OCI-LY1 (cell line): ENCODE data around the gene ZNF431.

Experiments used
- H2AFZ ChIP-seq: fragments of 200-600 bp; sonication (generic), shearing (Covaris generic); 2 replicates; pipeline ENCODE4 v1.6.0; 2014; ENCODE audit warnings: antibody characterized with exemption, mild to moderate bottlenecking, low read length
- H3F3A ChIP-seq: fragments of 200-600 bp; sonication (generic), shearing (Covaris generic); 2 replicates; pipeline ENCODE4 v1.6.0; 2014; ENCODE audit warnings: mild to moderate bottlenecking, antibody characterized with exemption, low read length, moderate library complexity; ENCODE audit not compliant: insufficient read depth
- H3K27ac ChIP-seq: fragments of 200-600 bp; sonication (generic); 2 replicates; pipeline ENCODE4 v1.5.1; 2014; ENCODE audit warnings: low read length, mixed run types, mild to moderate bottlenecking, low read depth; ENCODE audit not compliant: poor library complexity, severe bottlenecking
- H3K27me3 ChIP-seq: fragments of 200-600 bp; sonication (generic); 2 replicates; pipeline ENCODE4 v1.6.0; 2014; ENCODE audit warnings: antibody characterized with exemption, mild to moderate bottlenecking, low read length, moderate library complexity; ENCODE audit not compliant: insufficient read depth
- H3K36me3 ChIP-seq: fragments of 200-600 bp; sonication (generic); 2 replicates; pipeline ENCODE4 v1.6.1; 2014; ENCODE audit warnings: mild to moderate bottlenecking, antibody characterized with exemption, low read length, moderate library complexity, mixed read lengths; ENCODE audit not compliant: insufficient read depth
- H3K4me1 ChIP-seq: fragments of 200-600 bp; sonication (generic); 2 replicates; pipeline ENCODE4 v1.5.1; 2014; ENCODE audit warnings: mild to moderate bottlenecking, low read length, moderate library complexity; ENCODE audit not compliant: insufficient read depth, severe bottlenecking
- H3K4me2 ChIP-seq: fragments of 200-600 bp; sonication (generic), shearing (Covaris generic); 2 replicates; pipeline ENCODE4 v1.6.1; 2014; ENCODE audit warnings: low read length
- H3K4me3 ChIP-seq: fragments of 200-600 bp; sonication (generic); 2 replicates; pipeline ENCODE4 v1.5.1; 2014; ENCODE audit warnings: low read length, low read depth, mild to moderate bottlenecking, mixed read lengths; ENCODE audit not compliant: poor library complexity, severe bottlenecking
- H3K79me2 ChIP-seq: fragments of 200-600 bp; shearing (Covaris generic); 2 replicates; pipeline ENCODE4 v1.6.1; 2016; ENCODE audit warnings: mixed run types, low read length, mixed read lengths; ENCODE audit not compliant: insufficient read depth
- H3K9ac ChIP-seq: fragments of 200-600 bp; sonication (generic), shearing (Covaris generic); 2 replicates; pipeline ENCODE4 v1.6.1; 2014; ENCODE audit warnings: mild to moderate bottlenecking, low read length, mixed read lengths
- H3K9me2 ChIP-seq: fragments of 200-600 bp; sonication (generic), shearing (Covaris generic); 2 replicates; pipeline ENCODE4 v1.6.1; 2014; ENCODE audit warnings: low read depth, mild to moderate bottlenecking, low read length, mixed read lengths
- H3K9me3 ChIP-seq: fragments of 200-600 bp; shearing (Covaris generic); 2 replicates; pipeline ENCODE4 v1.6.1; 2014; ENCODE audit warnings: low read length, mixed read lengths
- H4K20me1 ChIP-seq: fragments of 200-600 bp; sonication (generic), shearing (Covaris generic); 2 replicates; pipeline ENCODE4 v1.6.0; 2016; ENCODE audit warnings: mild to moderate bottlenecking, low read length; ENCODE audit not compliant: insufficient read depth
- CTCF ChIP-seq: fragments of 200-600 bp; sonication (generic), shearing (Covaris generic); IDR thresholded peaks from 2 replicates; pipeline ENCODE4 v1.5.1; 2017; ENCODE audit warnings: mild to moderate bottlenecking, antibody characterized with exemption, low read length, moderate library complexity, mixed read lengths
- EZH2 ChIP-seq: fragments of 200-600 bp; sonication (generic), shearing (Covaris generic); IDR thresholded peaks from 2 replicates; pipeline ENCODE4 v1.8.0; 2017; ENCODE audit warnings: borderline replicate concordance, mixed run types, mild to moderate bottlenecking, antibody characterized with exemption, low read length, moderate library complexity, mixed read lengths

ZNF431 gene

GRCh38 chr19:21143428-21143827 lies 1.6 kb downstream of the ZNF431 start:
- Histone ChIP-seq H3F3A (no peaks in the 10 kb centered on the region), H3K27me3 (no peaks in the 10 kb centered on the region), H3K36me3 (peaks cover 53% of the 10 kb centered on the region), H3K4me3 (peak overlapping the region; percentile 87), H3K4me1 (peaks cover 11% of the 10 kb centered on the region), H2AFZ (no peak overlapping the region), H3K4me2 (peak overlapping the region; percentile 81; the same call in 1 of the 2 replicates), H4K20me1 (no peaks in the 10 kb centered on the region), H3K9me2 (no peaks in the 10 kb centered on the region), H3K79me2 (peaks cover 12% of the 10 kb centered on the region), H3K9ac (no peak overlapping the region), H3K9me3 (peaks cover 14% of the 10 kb centered on the region), H3K27ac (no peak overlapping the region)
- TF ChIP-seq CTCF (no peak), EZH2 (no peak)

- H3K4me3 ChIP-seq, result no peak overlapping the region
- no peak overlapping the region for H3K9ac ChIP-seq
- H3K27me3 ChIP-seq, result no peaks in the 10 kb centered on the region
- H2AFZ ChIP-seq, result no peak overlapping the region
- H4K20me1 ChIP-seq, result no peaks in the 10 kb centered on the region
- peaks cover 12% of the 10 kb centered on the region for H3K79me2 ChIP-seq
- TF ChIP-seq EZH2 (no peak), CTCF (no peak)
- H3F3A ChIP-seq, result no peaks in the 10 kb centered on the region
- H3K9me2 ChIP-seq, result no peaks in the 10 kb centered on the region
- H3K36me3 ChIP-seq, result peaks cover 58% of the 10 kb centered on the region
- peaks cover 11% of the 10 kb centered on the region for H3K4me1 ChIP-seq
- no peak overlapping the region for H3K4me2 ChIP-seq
- peaks cover 14% of the 10 kb centered on the region for H3K9me3 ChIP-seq
- H3K27ac ChIP-seq, result no peak overlapping the region
Measured at GRCh38 chr19:21143854-21144253, 2.0 kb downstream of the ZNF431 start.

GRCh38 chr19:21147540-21147939 lies 5.7 kb downstream of the ZNF431 start:
- Histone ChIP-seq H3K4me3 (no peak overlapping the region), H3K79me2 (peaks cover 9% of the 10 kb centered on the region), H2AFZ (no peak overlapping the region), H3F3A (no peaks in the 10 kb centered on the region), H3K36me3 (peaks cover 94% of the 10 kb centered on the region), H3K9ac (no peak overlapping the region), H3K4me2 (no peak overlapping the region), H3K27ac (no peak overlapping the region), H3K9me3 (peaks cover 16% of the 10 kb centered on the region), H3K4me1 (peaks cover 9% of the 10 kb centered on the region), H3K9me2 (no peaks in the 10 kb centered on the region), H4K20me1 (no peaks in the 10 kb centered on the region), H3K27me3 (no peaks in the 10 kb centered on the region)
- TF ChIP-seq CTCF, result no peak
